WI38 (cell line): ENCODE results near the gene PRKCZ.

Experiments used
- H3K4me3 ChIP-seq: 2 replicates; pipeline ENCODE4 v1.5.1; 2011; ENCODE audit warnings: low read depth, mild to moderate bottlenecking, control low read depth, low read length
- CTCF ChIP-seq: IDR thresholded peaks from 2 replicates; pipeline ENCODE4 v1.5.1; 2012; ENCODE audit warnings: low read depth, mild to moderate bottlenecking, control low read depth, low read length

The PRKCZ gene

GRCh38 chr1:2104621-2105427 is 54.6 kb downstream of the PRKCZ start:
- no peak overlapping the region for H3K4me3 ChIP-seq
- TF ChIP-seq CTCF = no peak

- TF ChIP-seq CTCF = no peak
- H3K4me3 ChIP-seq = no peak overlapping the region
Observed at GRCh38 chr1:2105781-2106524, 55.7 kb downstream of the PRKCZ start.

DNA sequence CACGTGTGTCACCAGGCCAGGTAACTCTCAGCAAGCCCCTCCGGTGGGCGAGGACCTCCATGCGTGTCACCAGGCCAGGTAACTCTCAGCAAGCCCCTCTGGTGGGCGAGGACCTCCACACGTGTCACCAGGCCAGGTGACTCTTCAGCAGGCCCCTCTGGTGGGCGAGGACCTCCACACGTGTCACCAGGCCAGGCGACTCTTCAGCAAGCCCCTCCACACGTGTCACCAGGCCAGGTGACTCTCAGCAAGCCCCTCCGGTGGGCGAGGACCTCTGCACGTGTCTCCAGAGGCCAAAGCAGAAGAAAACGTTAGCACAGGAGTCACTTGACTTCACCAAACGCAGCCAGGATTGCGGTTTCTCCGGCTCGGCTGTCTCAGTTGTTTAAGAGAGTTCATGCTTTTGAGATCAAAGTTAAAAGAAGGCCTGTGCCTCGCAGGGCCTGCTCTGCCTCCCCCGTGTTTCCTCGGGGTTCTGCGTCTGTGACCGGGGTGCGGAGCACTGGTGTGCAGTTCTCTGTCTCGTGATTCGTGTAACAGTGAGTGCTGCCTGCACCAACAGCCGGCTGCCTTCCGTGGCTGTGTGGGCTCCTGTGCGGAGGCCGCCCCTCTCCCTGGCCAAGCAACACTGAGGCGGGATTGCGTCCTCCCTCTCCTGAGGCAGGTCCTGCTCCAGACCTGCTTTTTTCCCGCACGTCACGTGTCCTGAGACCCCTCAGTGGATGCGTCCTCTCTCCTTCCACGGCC is 56.6 kb downstream of the PRKCZ start:
- no peak for TF ChIP-seq CTCF

GRCh38 chr1:2107586-2108212 is 57.5 kb downstream of the PRKCZ start:
- H3K4me3 ChIP-seq = no peak overlapping the region
- no peak for TF ChIP-seq CTCF

More for the DNA sequence above, 56.6 kb downstream of the PRKCZ start:
- no peak overlapping the region for H3K4me3 ChIP-seq

DNA sequence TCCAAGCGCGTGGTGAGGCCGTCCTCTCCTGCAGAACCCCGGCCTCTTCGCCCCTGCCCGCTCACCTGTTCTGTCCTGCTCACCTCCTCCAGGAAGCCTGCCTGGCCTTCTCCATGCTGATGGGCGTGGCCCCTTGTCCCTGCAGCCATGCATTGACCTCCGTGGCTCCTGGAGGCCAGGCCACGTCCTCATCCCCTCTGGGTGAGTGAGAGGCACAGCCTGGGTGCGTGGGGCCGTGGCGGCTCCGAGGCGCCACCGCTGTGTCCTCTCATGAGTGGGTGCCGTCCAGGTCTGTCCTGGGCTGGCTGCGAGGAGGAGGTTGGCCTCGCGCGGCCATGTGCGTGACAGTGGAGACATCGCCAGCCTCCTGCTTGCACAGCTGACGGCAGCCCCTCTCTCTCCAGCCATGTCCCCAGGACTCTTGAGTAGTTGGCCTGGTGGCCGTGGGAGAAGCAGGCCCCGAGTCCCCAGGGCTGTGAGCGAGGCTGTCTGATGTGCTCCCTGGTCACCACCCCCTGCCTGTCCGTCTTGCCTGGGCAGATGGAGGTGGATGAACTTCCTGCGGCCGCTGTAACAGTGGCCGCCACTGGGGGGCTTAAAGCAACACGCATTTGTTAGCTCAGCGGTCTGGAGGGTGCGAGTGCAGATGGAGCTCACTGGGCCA is 58.1 kb downstream of the PRKCZ start:
- peak; percentile 44; the same call in 1 of the 2 replicates for TF ChIP-seq CTCF
- H3K4me3 ChIP-seq = no peak overlapping the region

- no peak for TF ChIP-seq CTCF
- no peak overlapping the region for H3K4me3 ChIP-seq
Observed at GRCh38 chr1:2108877-2109580, 58.8 kb downstream of the PRKCZ start.
